ENCODE results near the gene COP1.
"Not testable (repeated sequence)": the region's sequence is repeated elsewhere in the genome, so short reads cannot be mapped to it uniquely, and the experiment has no call there.

COP1 gene

DNA sequence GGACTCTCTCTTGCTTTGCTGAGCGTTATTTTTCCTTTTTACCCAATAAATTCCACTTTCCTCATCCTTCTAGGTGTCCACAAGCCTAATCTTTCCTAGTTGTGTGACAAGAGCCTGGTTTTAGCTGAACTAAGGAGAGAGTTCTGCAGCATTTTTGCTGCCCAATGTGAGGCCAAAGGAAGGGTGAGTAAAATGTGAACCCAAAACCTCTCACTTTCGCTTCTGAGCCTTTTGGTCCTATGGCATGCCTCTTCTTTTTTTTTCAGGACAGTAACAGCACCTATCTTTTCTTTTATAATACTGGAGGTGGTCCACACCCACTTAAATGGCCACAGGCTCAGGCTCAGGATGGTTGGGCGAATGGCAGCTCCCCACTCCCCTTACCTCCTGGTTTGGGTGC is 111.1 kb downstream of the COP1 start:
- no peak for DNase-seq (ENCODE audit: low read depth)
- no peak overlapping the region for H3K4me3 ChIP-seq (ENCODE audit: control insufficient read depth, low read depth, low read length)
- TF ChIP-seq, protein P1, sequence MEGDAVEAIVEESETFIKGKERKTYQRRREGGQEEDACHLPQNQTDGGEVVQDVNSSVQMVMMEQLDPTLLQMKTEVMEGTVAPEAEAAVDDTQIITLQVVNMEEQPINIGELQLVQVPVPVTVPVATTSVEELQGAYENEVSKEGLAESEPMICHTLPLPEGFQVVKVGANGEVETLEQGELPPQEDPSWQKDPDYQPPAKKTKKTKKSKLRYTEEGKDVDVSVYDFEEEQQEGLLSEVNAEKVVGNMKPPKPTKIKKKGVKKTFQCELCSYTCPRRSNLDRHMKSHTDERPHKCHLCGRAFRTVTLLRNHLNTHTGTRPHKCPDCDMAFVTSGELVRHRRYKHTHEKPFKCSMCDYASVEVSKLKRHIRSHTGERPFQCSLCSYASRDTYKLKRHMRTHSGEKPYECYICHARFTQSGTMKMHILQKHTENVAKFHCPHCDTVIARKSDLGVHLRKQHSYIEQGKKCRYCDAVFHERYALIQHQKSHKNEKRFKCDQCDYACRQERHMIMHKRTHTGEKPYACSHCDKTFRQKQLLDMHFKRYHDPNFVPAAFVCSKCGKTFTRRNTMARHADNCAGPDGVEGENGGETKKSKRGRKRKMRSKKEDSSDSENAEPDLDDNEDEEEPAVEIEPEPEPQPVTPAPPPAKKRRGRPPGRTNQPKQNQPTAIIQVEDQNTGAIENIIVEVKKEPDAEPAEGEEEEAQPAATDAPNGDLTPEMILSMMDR (conservative IDR thresholded peaks at IDR 0.05; ENCODE audit: control insufficient read depth, insufficient read depth, low read depth, low read length), result no peak

DNA sequence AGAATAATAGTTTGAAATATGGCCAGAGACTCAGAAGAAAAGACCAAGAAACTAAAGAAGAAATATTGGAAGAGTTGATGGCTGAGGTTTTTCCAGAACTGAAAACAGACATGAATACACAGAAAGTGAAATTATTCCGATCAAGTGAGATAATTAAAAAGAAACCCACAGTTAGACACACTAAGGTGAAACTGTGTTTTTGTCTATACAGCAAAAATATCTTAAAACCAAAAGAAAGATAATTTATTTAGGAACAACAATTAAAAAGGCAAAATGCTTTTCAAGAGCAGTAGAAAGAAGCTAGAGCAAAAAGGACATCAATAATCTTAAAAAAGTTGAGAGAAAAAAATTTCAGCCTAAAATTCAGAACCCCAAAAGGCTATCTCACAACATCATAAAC is 116.3 kb downstream of the COP1 start:
- no peak overlapping the region for H3K4me3 ChIP-seq (ENCODE audit: control insufficient read depth, low read depth, low read length)
- DNase-seq (ENCODE audit: low read depth), result no peak
- TF ChIP-seq, protein P1 (conservative IDR thresholded peaks at IDR 0.05; ENCODE audit: control insufficient read depth, insufficient read depth, low read depth, low read length), result no peak

DNA sequence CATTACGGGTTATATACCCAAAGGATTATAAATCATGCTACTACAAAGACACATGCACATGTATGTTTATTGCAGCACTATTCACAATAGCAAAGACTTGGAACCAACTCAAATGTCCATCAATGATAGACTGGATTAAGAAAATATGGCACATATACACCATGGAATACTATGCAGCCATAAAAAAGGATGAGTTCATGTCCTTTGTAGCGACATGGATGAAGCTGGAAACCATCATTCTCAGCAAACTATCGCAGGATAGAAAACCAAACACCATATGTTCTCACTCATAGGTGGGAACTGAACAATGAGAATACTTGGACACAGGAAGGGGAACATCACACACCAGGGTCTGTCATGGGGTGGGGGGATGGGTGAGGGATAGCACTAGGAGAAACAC is 119.3 kb downstream of the COP1 start:
- not testable (repeated sequence) for DNase-seq (ENCODE audit: low read depth); H3K4me3 ChIP-seq (ENCODE audit: control insufficient read depth, low read depth, low read length)

DNA sequence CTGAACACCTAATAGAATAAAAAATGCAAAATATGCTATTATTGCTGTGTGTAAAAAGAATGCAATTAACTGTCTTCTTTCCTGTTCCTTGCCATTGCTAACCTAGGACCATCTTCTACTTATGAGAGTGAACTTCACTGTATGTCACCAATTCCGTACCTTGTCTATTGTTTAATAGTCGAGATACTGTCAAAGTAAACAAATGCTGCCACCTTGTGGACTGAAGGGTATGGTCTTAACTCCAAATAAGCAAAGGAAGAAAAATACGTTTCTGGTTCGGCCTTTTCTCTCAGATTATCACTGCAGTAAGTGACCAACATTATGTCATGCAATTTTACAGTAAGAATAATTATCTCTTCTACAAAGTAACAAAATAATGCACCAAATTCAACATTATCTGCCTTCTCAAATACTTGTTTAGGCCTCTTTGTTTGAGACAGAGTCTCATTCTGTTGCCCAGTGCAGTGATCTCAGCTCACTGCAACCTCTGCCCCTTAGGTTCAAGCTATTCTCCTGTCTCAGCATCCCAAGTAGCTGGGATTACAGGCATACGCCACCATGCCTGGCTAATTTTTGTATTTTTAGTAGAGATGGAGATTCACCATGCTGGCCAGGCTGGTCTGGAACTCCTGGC is 133.4 kb downstream of the COP1 start:
- DNase-seq (ENCODE audit: low read depth), result peak; percentile 78
- H3K4me3 ChIP-seq (ENCODE audit: control insufficient read depth, low read depth, low read length), result no peak overlapping the region
- TF ChIP-seq, protein P1 (conservative IDR thresholded peaks at IDR 0.05; ENCODE audit: control insufficient read depth, insufficient read depth, low read depth, low read length), result peak; percentile 77

DNA sequence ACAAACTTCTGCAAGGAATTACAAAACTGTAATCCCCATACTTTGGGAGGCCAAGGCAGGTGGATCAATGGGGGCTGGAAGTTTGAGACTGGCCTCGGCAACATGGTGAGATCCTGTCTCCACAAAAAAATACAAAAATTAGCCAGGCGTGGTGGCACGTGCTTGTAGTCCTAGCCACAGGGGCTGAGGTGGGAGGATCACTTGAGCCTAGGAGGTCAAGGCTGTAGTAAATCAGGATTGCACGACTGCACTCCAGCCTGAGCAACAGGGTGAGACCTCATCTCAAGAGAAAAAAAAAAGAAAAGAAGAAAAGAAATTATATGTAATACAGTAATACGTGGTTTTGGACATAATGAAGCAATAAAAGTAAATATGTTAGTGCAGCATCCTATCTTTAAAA is 138.2 kb downstream of the COP1 start:
- DNase-seq (ENCODE audit: low read depth), result no peak
- H3K4me3 ChIP-seq (ENCODE audit: control insufficient read depth, low read depth, low read length), result no peak overlapping the region
- TF ChIP-seq, protein P1 (conservative IDR thresholded peaks at IDR 0.05; ENCODE audit: control insufficient read depth, insufficient read depth, low read depth, low read length), result no peak

DNA sequence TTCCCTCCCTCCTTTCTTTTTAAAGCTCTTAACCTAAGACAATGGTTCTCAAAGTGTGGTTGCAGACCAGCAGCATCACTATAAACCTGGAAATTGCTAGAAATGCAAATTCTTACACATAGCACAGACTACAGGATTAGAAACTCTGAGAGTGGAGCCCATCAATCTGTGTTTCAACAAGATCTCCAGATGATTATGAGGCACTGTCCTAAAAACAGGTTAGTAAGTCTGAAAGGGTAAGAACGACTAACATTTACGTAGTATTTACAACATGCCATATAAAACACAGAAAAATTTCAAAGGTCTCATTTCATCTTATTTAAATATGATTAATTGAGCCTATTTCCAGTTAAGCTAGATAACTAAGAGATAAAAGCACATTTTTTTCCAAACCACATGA is 138.8 kb downstream of the COP1 start:
- TF ChIP-seq, protein P1 (conservative IDR thresholded peaks at IDR 0.05; ENCODE audit: control insufficient read depth, insufficient read depth, low read depth, low read length), result no peak
- DNase-seq (ENCODE audit: low read depth), result no peak
- no peak overlapping the region for H3K4me3 ChIP-seq (ENCODE audit: control insufficient read depth, low read depth, low read length)

DNA sequence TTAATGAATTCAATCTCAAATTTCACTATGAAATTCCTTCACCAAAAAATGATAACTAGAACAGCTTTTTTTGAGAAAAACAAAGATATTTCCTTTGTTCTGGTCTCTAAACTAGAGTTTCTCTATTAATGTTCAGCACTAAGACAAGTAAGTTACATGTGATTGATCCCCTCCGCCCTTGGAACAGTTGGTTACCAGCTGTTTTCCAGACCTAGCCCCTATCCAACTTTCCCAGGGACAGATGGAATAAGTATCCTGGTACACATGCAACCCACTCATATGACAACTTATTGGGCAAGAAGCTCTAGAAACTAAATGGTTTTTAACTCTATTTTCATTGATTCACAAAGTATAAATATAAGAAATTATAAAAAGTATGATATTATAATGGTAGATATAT is 140.4 kb downstream of the COP1 start:
- TF ChIP-seq, protein P1 (conservative IDR thresholded peaks at IDR 0.05; ENCODE audit: control insufficient read depth, insufficient read depth, low read depth, low read length), result no peak
- DNase-seq (ENCODE audit: low read depth), result no peak
- H3K4me3 ChIP-seq (ENCODE audit: control insufficient read depth, low read depth, low read length), result no peak overlapping the region
